PFSK-1 (cell line): ENCODE data around the gene PCSK5.

Experiments
- POLR2AphosphoS5 ChIP-seq: IDR thresholded peaks from 2 replicates; pipeline ENCODE4 v1.6.1; 2012; ENCODE audit warnings: low read depth, mild to moderate bottlenecking, control low read depth, low read length, moderate library complexity
- SIN3A ChIP-seq: IDR thresholded peaks from 2 replicates; pipeline ENCODE4 v1.6.1; 2012; ENCODE audit warnings: mild to moderate bottlenecking, low read length, moderate library complexity, borderline replicate concordance; ENCODE audit not compliant: insufficient read depth
- TF ChIP-seq, protein P1 (sequence below), 2 experiments: IDR thresholded peaks; 2 replicates each; pipeline versions ENCODE4 v1.6.1 to v1.8.0; 2011 to 2012; ENCODE audit warnings: low read depth in 2 of 2, low read length in 2 of 2, control low read depth in 1 of 2, inconsistent platforms in 1 of 2, mild to moderate bottlenecking in 1 of 2, moderate library complexity in 1 of 2; ENCODE audit not compliant: insufficient read depth in 1 of 2

DNA sequence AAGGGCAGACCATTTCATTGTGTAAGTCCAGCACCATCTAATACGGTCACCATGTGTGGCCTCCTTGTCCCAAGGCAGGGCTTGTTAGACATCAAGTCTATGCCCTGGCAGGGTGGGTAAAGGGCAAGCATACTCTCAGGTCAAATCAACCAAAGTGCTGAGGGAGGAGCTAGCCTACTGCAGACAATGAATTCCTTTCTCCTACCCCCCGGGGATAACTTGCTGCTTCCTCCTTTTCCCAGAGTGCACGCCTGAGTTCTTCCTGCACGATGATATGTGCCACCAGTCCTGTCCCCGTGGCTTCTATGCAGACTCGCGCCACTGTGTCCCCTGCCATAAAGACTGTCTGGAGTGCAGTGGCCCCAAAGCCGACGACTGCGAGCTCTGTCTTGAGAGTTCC, 432.3 kb downstream of the PCSK5 start:
- TF ChIP-seq, protein P1, sequence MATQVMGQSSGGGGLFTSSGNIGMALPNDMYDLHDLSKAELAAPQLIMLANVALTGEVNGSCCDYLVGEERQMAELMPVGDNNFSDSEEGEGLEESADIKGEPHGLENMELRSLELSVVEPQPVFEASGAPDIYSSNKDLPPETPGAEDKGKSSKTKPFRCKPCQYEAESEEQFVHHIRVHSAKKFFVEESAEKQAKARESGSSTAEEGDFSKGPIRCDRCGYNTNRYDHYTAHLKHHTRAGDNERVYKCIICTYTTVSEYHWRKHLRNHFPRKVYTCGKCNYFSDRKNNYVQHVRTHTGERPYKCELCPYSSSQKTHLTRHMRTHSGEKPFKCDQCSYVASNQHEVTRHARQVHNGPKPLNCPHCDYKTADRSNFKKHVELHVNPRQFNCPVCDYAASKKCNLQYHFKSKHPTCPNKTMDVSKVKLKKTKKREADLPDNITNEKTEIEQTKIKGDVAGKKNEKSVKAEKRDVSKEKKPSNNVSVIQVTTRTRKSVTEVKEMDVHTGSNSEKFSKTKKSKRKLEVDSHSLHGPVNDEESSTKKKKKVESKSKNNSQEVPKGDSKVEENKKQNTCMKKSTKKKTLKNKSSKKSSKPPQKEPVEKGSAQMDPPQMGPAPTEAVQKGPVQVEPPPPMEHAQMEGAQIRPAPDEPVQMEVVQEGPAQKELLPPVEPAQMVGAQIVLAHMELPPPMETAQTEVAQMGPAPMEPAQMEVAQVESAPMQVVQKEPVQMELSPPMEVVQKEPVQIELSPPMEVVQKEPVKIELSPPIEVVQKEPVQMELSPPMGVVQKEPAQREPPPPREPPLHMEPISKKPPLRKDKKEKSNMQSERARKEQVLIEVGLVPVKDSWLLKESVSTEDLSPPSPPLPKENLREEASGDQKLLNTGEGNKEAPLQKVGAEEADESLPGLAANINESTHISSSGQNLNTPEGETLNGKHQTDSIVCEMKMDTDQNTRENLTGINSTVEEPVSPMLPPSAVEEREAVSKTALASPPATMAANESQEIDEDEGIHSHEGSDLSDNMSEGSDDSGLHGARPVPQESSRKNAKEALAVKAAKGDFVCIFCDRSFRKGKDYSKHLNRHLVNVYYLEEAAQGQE (IDR thresholded peaks at IDR 0.05; ENCODE audit: insufficient read depth in 1 of 2, low read depth in 2 of 2, low read length in 2 of 2) = no peak
- no peak for TF ChIP-seq SIN3A
- no peak for TF ChIP-seq POLR2AphosphoS5
